Psoas muscle (tissue), 8 donors: ENCODE results near the gene MYRIP. TPM values are rescaled to one million over a fixed set of nuclear protein-coding genes. Genes with fewer than 3 reads are reported as not detected.
"Not testable (repeated sequence)": the region's sequence is repeated elsewhere in the genome, so short reads cannot be mapped to it uniquely, and the experiment has no call there.

Experiments used
- ATAC-seq, 4 donors: fragments of 200-7000 bp; cut with Tn5 transposase; one replicate each; pipeline ENCODE4 v1.9.1; 2020; ENCODE audit warnings: moderate library complexity in 3 of 4, mild to moderate bottlenecking in 2 of 4
- DNase-seq, 2 donors: peaks; one replicate each; pipeline ENCODE4 v3.0.0-alpha.2; 2020
- H3K27ac ChIP-seq: fragments of 200-600 bp; one replicate; pipeline ENCODE4 v1.8.0; 2022
- H3K27me3 ChIP-seq, 3 donors: fragments of 200-600 bp in 1 of 3; one replicate each; pipeline versions ENCODE4 v1.6.1 to v1.8.0; 2013 to 2022; ENCODE audit warnings: low read length in 2 of 3, mild to moderate bottlenecking in 2 of 3, moderate library complexity in 1 of 3; ENCODE audit not compliant: insufficient read depth in 3 of 3
- H3K36me3 ChIP-seq, 2 donors: fragments of 200-600 bp in 1 of 2; one replicate each; pipeline versions ENCODE4 v1.6.1 to v1.8.0; 2013 to 2022; ENCODE audit warnings: low read depth in 1 of 2, mild to moderate bottlenecking in 1 of 2, moderate library complexity in 1 of 2; ENCODE audit not compliant: insufficient read depth in 1 of 2
- H3K4me1 ChIP-seq: fragments of 200-600 bp; one replicate; pipeline ENCODE4 v1.8.0; 2022
- H3K4me3 ChIP-seq: fragments of 200-600 bp; one replicate; pipeline ENCODE4 v1.8.0; 2022; ENCODE audit warnings: mild to moderate bottlenecking
- H3K9me3 ChIP-seq: fragments of 200-600 bp; one replicate; pipeline ENCODE4 v1.8.0; 2022
- CTCF ChIP-seq: fragments of 200-600 bp; IDR thresholded peaks from one replicate; pipeline ENCODE4 v1.8.0; 2022; ENCODE audit warnings: antibody characterized with exemption
- WGBS, 3 donors: extraction: QIAGEN DNeasy Blood & Tissue Kit; methylation state at CpG; one replicate each; pipeline versions ENCODE4 v1.1.6 to v1.1.7; 2013; 5-methylcytosine and 5-hydroxymethylcytosine counted together
- intact Hi-C, 2 donors: fragments of 100-400 bp; cut with DNase I; formaldehyde crosslinking; loops; one replicate each; pipeline versions ENCODE4 v1.11.0 to v1.14.2; 2022
- polyA plus RNA-seq, 3 donors: library from polyadenylated mRNA; stranded (reverse); fragments of 200-250 nt; gene quantifications; one replicate each; pipeline ENCODE4 v1.2.3, GENCODE V29; 2013
- total RNA-seq, 4 donors: library from RNA; stranded (reverse); fragmentation: NEBNext Ultra II Directional in 2 of 4; extraction: Animal tissue kit (Norgen Biotek cat#: 25700) in 2 of 4; gene quantifications; one replicate each; pipeline versions ENCODE4 v1.2.1 to v1.2.4, GENCODE V29; 2021 to 2023
- donor health status: healthy with polysubstance abuse.
- donor health status: DM: no; HTN: no; CAD: no; lungs with moderate emphysema.
- donor health status: Bipolar disorder and iron deficiency.
- donor health status: healthy.
- donor health status: DM: yes; HTN: yes; CAD: no.
- donor health status: DM: no; HTN: no; CAD: no.
- donor health status: DM: no; HTN: no; CAD: no.
- donor health status: DM: yes; HTN: yes; CAD: no.

The MYRIP gene
- total and polyA plus RNA-seq, 7 donors: 0.35 to 2.8 (median 1.1) TPM

- no peaks in the 10 kb centered on the region for H3K9me3 ChIP-seq
- H3K27ac ChIP-seq: no peak overlapping the region
- intact Hi-C loops: no loop called here
- no peak overlapping the region for H3K4me3 ChIP-seq
- TF ChIP-seq CTCF: no peak
- H3K36me3 ChIP-seq: no peaks in the 10 kb centered on the region
- H3K4me1 ChIP-seq: no peaks in the 10 kb centered on the region
- no peaks in the 10 kb centered on the region for H3K27me3 ChIP-seq
- WGBS, 3 donors: 90 to 92% (median 91%) methylated on average over 3 of the region's 3 CpGs
- no peak for ATAC-seq
- DNase-seq: no peak
Measured at GRCh38 chr3:40071683-40072238, 262.4 kb downstream of the MYRIP start.

GRCh38 chr3:40073310-40074007, 264.1 kb downstream of the MYRIP start:
- intact Hi-C loops: no loop called here
- no peak for DNase-seq
- Histone ChIP-seq H3K9me3 (no peaks in the 10 kb centered on the region), H3K36me3 (no peaks in the 10 kb centered on the region), H3K4me3 (no peak overlapping the region), H3K4me1 (no peaks in the 10 kb centered on the region), H3K27me3 (no peaks in the 10 kb centered on the region), H3K27ac (no peak overlapping the region)
- no peak for TF ChIP-seq CTCF
- ATAC-seq: no peak
- 71 to 73% (median 72%) methylated on average over 11 of the region's 11 CpGs for WGBS, 3 donors

GRCh38 chr3:40077139-40077538, 267.7 kb downstream of the MYRIP start:
- H3K4me1 ChIP-seq, H3K4me3 ChIP-seq, DNase-seq, ATAC-seq, H3K27me3 ChIP-seq, intact Hi-C loops, H3K9me3 ChIP-seq, H3K36me3 ChIP-seq, H3K27ac ChIP-seq: not testable (repeated sequence)
- 52 to 75% (median 72%) methylated on average over 6 of the region's 6 CpGs for WGBS, 3 donors

- H3K4me1 ChIP-seq, intact Hi-C loops, DNase-seq, H3K27ac ChIP-seq, H3K4me3 ChIP-seq, H3K27me3 ChIP-seq, H3K9me3 ChIP-seq, H3K36me3 ChIP-seq, ATAC-seq: not testable (repeated sequence)
- WGBS, 3 donors: 96 to 98% (median 97%) methylated on average over 35 to 41 of the region's 41 CpGs
Measured at GRCh38 chr3:40077828-40078492, 268.6 kb downstream of the MYRIP start.

- WGBS, 3 donors: 46 to 52% (median 49%) methylated on average over 3 of the region's 3 CpGs
- Histone ChIP-seq H3K9me3 (peaks cover 7% of the 10 kb centered on the region), H3K4me1 (no peaks in the 10 kb centered on the region), H3K36me3 (no peaks in the 10 kb centered on the region), H3K27ac (no peak overlapping the region), H3K4me3 (no peak overlapping the region), H3K27me3 (no peaks in the 10 kb centered on the region)
- DNase-seq: no peak
- ATAC-seq: no peak
- intact Hi-C loops: no loop called here
- no peak for TF ChIP-seq CTCF
Measured at GRCh38 chr3:40078590-40078989, 269.2 kb downstream of the MYRIP start.
